NCI-H187 treated with DMSO at 0.1 percent for 48 hours (cell line): ENCODE data around the gene DAPK2.
"Not testable (repeated sequence)": the region's sequence is repeated elsewhere in the genome, so short reads cannot be mapped to it uniquely, and the experiment has no call there.

Experiments
- DNase-seq: peaks from one replicate; lab custom pipeline; 2025; lab: John Stamatoyannopoulos, UW

Gene DAPK2

DNA sequence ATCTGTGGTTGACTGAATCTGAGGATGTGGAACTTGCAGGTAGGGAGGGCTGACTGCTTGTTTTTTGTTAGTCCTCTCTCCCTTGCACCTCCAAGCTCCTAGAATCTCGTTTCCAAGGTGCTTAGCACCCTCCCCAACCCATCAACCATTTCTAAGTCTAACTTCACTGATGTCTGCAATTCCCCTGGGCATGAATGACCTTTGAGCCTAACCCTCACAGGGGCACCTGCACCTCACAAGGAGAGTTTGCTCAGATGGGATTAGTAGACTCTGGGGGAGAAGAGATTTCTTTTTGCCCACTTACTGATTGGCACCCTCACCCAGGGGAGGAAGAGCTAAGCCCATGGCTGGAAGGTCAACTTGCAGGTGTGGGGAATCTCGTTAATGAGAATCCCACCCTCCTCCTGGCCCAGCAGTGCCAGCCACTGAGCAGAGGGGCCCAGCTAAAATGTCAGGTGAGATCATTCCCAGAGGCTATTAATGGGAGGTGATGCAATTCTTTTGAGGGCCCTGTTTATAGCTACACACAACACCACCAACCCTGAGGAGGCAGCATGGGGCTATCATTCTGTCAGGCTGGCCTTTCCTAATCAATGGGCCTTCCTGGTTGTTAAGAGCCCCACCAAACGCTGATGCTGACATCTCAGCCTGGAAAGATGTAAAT, 130.9 kb downstream of the DAPK2 start:
- DNase-seq = no peak

DNA sequence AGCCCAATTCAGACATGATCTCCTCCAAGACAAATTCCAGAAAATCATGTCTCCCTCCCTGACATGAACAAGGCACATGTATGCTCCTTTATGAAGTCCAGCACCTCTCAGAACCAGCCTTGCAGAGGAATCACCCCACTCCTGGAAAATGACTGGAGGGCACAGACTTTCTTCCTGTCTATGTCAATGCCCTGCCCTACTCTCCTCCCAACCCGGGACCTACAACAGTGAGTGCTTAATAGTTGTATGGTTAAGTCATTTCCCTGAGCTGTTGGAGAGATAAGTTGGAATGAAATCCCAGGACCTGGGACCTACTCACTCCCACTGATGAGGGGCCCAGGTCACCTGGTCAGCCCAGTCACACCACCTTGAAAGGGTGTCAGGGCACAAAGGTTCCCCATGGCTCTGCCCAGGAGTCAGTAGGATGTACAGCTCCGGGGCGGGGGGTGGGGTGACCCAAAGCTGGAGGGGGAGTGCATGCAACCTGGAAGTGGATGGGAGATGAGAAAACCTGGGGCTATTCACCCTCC, 132.4 kb downstream of the DAPK2 start:
- DNase-seq = no peak

DNA sequence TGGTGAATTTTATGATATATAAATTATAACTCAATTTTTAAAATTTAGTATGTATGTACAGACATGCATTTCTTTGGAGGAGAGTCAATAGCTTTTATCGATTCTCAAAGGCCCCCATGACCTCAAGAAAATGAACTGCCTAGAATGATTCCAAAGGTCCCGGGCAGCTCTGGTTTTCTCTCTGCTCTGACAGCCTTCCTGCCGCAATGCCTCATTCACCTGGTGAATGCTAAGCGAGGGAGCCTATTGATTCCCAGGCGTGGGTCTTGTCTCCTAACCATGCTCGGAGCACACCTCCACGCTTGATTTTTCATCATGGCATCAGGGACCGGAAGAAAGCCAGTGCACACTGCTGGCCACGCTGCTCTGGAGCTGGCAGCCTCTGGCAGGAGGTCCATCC, 132.9 kb downstream of the DAPK2 start:
- no peak for DNase-seq

DNA sequence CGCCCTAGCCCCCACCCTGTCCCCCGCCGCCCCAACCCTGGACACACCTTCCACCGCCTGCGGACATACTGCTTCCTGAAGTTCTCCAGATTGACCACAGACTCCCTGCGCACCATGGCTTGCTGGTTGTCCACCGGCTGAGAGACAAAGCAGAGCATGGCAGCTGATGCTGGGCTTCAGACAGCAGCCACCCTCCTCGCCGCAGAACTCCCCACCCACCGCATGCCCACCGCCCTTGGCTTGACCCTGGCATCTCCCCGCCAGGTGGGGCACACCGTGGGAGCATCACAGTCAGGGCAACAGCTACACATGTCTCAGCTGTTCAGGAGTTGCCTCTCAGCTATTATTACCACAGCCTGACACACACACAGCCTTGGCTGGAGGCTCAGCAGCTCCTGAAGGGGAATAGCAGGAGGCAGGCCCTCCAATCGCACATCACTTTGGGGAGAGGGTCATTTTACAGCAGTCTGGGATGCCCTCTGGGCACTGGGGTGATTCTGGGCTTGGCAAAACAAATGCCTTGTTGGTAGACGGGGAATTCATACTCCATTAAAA, 134.1 kb downstream of the DAPK2 start:
- DNase-seq = no peak

DNA sequence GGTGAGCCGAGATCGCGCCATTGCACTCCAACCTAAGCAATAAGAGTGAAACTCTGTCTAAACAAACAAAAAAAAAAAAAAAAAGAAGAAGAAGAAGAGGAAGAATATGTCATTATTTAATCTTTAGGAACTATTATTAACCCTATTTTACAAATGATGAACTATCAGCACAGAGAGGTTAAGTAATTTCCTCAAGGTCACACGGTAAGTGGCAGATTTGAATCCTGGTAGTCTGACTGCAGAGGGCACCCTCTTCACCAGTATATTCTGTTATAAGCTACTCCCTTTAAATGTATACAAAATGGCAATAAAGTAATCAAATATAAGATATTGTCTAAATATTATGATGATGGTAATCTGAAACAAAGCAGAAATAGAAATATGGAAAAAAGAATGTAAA, 135.1 kb downstream of the DAPK2 start:
- DNase-seq = no peak

GRCh38 chr15:63909819-63910437, 136.4 kb downstream of the DAPK2 start:
- no peak for DNase-seq

- no peak for DNase-seq
These were observed 137.3 kb downstream of the DAPK2 start for GRCh38 chr15:63908991-63909390.

DNA sequence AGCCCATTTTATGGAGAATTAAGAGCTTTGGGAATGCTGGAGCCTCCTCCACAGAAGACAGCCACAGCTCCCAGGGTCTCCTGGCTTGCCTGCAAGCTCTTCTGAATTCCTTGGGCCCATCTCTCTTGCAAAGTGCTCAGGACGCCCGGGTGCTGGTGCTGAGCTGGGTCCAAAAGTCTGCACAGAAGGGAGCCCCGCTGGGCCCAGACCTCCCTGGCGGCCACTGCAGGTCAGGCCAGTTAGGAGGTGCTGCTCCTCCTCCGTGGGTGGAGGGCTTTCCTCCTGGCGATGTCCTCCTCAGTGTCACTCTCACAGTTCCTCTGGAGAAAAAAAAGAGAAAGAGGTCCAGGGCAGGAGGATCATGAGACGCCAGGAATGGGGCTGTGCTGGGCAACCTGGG, 138.0 kb downstream of the DAPK2 start:
- no peak for DNase-seq

GRCh38 chr15:63907521-63907920, 138.8 kb downstream of the DAPK2 start:
- DNase-seq = no peak

GRCh38 chr15:63906266-63906584, 140.1 kb downstream of the DAPK2 start:
- no peak for DNase-seq

DNA sequence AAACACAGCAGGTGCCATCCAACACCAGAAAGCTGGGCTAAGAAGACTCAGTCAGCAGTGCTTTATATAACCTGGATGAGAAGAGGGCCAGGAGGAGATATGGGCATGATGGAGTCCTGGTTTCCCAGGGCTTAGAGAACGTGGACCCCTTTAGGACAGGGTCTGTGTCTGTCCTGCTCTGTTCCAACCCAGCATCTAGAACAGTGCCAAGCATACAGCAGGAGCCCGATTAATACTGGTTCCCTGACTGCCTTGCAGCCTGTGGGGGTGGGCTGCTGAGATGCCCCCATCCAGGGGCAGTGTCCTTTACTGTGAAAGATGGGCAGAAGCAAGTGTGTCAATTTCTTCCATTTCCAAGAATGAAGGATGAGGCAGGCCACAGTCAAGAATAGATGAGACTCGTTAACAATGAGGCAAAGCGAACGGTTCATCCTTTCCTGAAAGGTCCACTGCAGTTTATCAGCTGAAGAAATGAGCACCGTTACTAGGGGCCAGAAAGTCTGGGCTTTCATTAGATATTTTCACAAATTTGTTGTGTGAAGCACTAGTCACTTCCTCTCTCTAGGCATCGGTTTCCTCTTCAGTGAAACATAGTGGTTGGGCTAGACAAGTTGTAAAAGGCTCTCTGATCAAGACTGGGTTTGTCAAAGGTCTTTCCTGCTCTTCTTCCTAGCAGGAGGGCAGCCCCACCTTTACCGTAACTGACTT, 140.6 kb downstream of the DAPK2 start:
- DNase-seq = no peak

GRCh38 chr15:63905131-63905530, 141.2 kb downstream of the DAPK2 start:
- DNase-seq = no peak

DNA sequence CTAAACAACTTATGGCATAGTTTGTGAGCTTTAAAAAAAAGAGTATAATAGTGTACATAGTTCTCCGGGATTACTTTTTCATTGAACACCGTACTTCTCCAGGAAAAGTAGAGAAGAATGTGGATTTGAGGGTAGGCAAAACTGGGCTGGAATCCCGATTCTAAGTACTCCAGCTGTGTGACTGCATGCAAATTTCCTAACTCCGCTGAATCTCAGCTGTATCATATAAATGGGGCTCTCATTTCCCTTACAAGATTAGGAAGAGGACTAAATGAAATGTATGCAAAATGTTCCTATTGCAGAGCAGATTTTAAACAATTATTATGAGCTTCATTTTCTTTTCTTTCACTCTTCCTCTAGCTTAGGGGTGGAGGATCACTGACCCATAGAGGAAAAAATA, 142.2 kb downstream of the DAPK2 start:
- no peak for DNase-seq

GRCh38 chr15:63902671-63903035, 143.6 kb downstream of the DAPK2 start:
- no peak for DNase-seq

- DNase-seq = no peak
These were observed 144.2 kb downstream of the DAPK2 start for GRCh38 chr15:63901912-63902670.

- DNase-seq = no peak
These were observed 146.0 kb downstream of the DAPK2 start for GRCh38 chr15:63900306-63900705.

DNA sequence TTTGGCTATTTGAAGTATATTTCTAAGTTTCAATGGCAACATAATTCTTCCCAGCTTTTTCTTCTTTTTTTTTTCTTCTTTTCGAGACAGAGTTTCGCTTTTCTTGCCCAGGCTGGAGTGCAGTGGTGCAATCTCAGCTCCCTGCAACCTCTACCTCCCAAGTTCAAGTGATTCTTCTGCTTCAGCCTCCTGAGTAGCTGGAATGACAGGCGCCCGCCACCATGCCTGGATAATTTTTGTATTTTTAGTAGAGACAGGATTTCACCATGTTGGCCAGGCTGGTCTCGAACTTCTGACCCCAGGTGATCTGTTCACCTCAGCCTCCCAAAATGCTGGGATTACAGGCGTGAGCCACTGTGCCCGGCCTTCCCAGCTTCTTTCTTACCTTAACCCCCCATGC, 146.7 kb downstream of the DAPK2 start:
- not testable (repeated sequence) for DNase-seq

GRCh38 chr15:63899193-63899592, 147.1 kb downstream of the DAPK2 start:
- no peak for DNase-seq

DNA sequence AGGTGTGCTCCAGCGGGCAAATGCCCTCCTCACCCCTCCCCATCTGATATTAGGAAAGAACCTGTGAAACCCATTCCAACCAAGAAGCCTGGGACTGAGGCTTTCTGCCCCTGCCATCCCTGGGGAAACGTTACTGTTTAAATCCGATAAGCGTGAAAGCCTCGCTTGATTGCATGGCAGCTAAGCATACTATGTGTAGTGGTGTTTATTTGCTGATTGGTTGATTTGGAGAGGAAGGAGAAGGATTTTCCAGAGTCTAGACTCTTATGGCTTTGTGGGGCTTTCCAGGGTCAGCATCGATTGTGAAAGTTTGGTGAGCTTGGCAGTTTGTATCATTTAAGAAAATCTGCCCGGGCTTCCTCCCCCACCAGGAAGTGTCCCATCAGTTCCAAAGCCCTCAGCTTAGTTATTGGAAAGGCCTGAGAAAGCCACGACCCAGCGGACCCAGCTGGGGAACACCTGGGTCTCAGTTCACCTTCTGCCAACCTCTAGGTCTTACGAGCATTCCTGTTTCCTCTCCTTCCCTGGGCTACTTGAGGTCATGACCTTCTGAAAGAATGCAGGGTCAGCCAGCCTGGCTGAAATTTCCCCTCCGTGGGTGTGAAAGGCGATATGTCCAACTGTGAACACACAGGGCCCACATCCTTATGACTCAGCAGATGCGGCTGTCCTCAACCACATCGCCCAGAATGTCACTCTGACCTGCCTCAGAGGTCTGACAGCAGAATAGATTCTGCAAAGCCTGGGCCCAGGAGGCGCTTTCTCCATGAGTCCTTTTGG, 149.8 kb downstream of the DAPK2 start:
- no peak for DNase-seq

DNA sequence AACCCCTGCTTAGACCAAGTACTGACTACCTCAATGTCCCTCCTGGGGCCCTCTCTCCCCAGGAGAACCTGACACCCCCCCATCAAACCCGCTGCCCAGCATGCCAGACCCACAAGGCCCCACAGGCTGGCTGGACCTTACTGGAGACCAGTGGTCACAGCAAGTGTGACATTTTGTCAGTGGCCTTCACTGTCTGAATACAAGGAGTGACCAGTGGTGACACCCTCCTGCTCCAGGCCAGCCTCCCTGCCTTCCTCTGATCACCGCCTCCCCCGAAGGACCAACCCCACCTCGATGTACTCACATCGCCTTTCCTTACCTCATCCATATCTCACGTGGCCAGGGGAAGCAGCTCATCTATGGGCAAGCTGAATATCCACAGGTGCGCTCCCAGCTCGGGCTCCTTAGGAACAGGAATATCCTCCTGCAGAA, 150.5 kb downstream of the DAPK2 start:
- DNase-seq = no peak

- DNase-seq = no peak
These were observed 151.1 kb downstream of the DAPK2 start for GRCh38 chr15:63895194-63895593.

- DNase-seq = no peak
These were observed 151.7 kb downstream of the DAPK2 start for GRCh38 chr15:63894662-63894949.
